Skeletal muscle cell (primary cell): ENCODE results near the gene ZSCAN20.

ENCODE experiments used
- DNase-seq: peaks from one replicate; pipeline ENCODE4 v3.0.0-alpha.2; 2010; ENCODE audit warnings: low read depth
- H3K4me3 ChIP-seq: 2 replicates; pipeline ENCODE4 v1.5.1; 2011; ENCODE audit warnings: low read depth, mild to moderate bottlenecking, control low read depth, low read length, moderate library complexity

Gene ZSCAN20

GRCh38 chr1:33517596-33518250, 45.3 kb downstream of the ZSCAN20 start:
- DNase-seq: no peak
- no peak overlapping the region for H3K4me3 ChIP-seq

- DNase-seq: no peak
- no peak overlapping the region for H3K4me3 ChIP-seq
These were observed 46.9 kb downstream of the ZSCAN20 start for GRCh38 chr1:33519240-33519884.

GRCh38 chr1:33524586-33524985, 52.1 kb downstream of the ZSCAN20 start:
- DNase-seq: no peak
- no peak overlapping the region for H3K4me3 ChIP-seq

GRCh38 chr1:33527934-33528333, 55.5 kb downstream of the ZSCAN20 start:
- DNase-seq: no peak
- no peak overlapping the region for H3K4me3 ChIP-seq

GRCh38 chr1:33529957-33530356, 57.5 kb downstream of the ZSCAN20 start:
- no peak overlapping the region for H3K4me3 ChIP-seq
- no peak for DNase-seq

GRCh38 chr1:33532250-33532649, 59.8 kb downstream of the ZSCAN20 start:
- H3K4me3 ChIP-seq: no peak overlapping the region
- DNase-seq: no peak

GRCh38 chr1:33532936-33533335, 60.5 kb downstream of the ZSCAN20 start:
- no peak overlapping the region for H3K4me3 ChIP-seq
- no peak for DNase-seq

GRCh38 chr1:33535334-33535733, 62.9 kb downstream of the ZSCAN20 start:
- H3K4me3 ChIP-seq: no peak overlapping the region
- DNase-seq: no peak

GRCh38 chr1:33537885-33538284, 65.4 kb downstream of the ZSCAN20 start:
- no peak overlapping the region for H3K4me3 ChIP-seq
- DNase-seq: no peak

- H3K4me3 ChIP-seq: no peak overlapping the region
- DNase-seq: no peak
These were observed 69.5 kb downstream of the ZSCAN20 start for GRCh38 chr1:33541966-33542365.
